Activated CD8-positive, alpha-beta memory T cell treated with anti-CD3 and anti-CD28 coated beads for 24 hours (primary cell): ENCODE measurements around the gene KRT38.

Experiments
- DNase-seq: peaks from one replicate; pipeline ENCODE4 v3.0.0-alpha.2; 2020

The KRT38 gene

GRCh38 chr17:41393826-41394225, 47.0 kb downstream of the KRT38 start:
- DNase-seq: no peak

- DNase-seq: no peak
These were observed 47.5 kb downstream of the KRT38 start for GRCh38 chr17:41393294-41393693.

GRCh38 chr17:41392278-41392677, 48.5 kb downstream of the KRT38 start:
- DNase-seq: no peak

GRCh38 chr17:41391535-41391934, 49.2 kb downstream of the KRT38 start:
- DNase-seq: no peak

GRCh38 chr17:41390411-41390938, 50.3 kb downstream of the KRT38 start:
- no peak for DNase-seq

- DNase-seq: no peak
These were observed 53.1 kb downstream of the KRT38 start for GRCh38 chr17:41387670-41388069.

DNA sequence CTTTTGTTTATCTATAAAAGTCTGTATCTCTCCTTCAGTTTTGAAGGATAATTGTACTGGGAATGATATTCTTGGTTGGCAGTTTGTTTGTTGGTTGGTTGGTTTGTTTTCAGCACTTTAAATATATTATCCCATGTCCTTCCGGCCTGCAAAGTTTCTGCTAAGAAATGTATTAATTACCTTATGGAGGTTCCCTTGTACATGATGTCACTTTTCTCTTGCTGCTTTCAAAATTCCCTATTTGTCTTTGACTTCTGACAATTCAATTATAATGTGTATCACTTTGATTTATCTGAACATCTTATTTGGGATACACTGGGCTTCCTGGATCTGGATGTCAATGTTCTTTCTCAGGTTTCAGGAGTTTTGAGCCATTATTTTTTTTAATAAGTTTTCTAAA, 54.6 kb downstream of the KRT38 start:
- DNase-seq: no peak
